Activated effector memory CD4-positive, alpha-beta T cell treated with Interleukin-2 at 50 U/mL for 16 hours (primary cell): Measurements from ENCODE around the gene ZMYND15.

Source experiments
- DNase-seq: peaks from one replicate; pipeline ENCODE4 v3.0.0-alpha.2; 2020

The ZMYND15 gene

DNA sequence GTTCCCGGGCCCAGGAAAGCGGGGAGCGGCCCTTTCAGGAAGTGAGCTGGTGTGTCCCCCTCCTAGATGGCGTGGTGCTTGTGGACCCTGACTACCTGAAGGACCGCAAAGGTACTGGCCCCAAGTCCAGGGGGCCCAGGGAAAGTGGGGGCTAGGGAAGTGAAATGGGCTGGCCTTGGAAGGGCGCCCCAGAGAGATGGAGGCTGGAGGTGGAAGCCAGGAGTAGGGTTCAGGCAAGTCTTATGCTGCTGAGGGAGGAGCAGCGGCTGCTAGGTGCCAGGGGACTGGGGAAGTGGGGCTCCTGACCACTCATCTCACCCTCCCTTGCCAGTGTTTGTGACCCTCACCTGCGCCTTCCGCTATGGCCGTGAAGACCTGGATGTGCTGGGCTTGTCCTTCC, 23.6 kb upstream of the ZMYND15 start:
- DNase-seq: no peak

DNA sequence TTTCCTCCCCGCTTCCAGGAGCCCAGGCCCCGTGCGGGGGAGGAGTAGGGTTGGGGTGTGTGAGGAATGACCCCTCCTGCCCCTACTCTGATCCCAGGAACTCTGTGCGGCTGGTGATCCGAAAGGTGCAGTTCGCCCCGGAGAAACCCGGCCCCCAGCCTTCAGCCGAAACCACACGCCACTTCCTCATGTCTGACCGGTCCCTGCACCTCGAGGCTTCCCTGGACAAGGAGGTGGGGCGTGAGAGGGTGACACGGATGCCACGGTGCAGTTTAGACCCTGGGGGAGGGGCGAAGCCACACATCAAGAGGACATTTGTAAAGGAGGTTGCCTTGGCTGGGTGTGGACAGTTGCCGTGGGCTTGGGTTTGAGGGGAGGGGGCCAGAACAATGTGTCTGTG, 21.8 kb upstream of the ZMYND15 start:
- no peak for DNase-seq

DNA sequence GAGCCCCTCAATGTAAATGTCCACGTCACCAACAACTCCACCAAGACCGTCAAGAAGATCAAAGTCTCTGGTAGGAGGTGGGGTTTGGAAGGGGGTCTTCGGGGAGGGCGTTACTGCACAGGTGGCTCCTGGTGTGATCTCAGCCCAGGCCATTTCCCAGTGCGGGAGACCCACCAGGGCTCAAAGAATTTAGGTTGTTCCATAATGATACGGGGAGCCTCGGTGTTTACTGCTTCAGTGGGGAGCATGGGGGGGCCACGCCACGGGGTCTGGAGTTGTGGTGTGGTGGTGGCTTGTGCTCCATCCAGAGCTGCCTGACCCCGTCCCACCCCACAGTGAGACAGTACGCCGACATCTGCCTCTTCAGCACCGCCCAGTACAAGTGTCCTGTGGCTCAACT, 21.4 kb upstream of the ZMYND15 start:
- DNase-seq: no peak

DNA sequence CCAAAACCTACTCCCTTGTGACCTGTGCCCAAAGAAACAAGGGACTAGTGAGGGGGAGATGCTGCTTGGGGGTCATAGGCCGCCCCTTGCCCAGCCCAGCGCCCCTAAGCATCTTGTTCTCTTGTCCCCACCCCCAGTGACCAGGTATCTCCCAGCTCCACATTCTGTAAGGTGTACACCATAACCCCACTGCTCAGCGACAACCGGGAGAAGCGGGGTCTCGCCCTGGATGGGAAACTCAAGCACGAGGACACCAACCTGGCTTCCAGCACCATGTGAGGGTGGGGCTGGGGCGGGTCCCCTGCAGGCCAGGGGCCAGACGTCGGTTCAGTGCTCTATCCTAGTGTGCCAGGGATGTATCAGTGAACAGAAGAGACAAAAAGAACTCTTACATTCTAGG, 20.5 kb upstream of the ZMYND15 start:
- no peak for DNase-seq

DNA sequence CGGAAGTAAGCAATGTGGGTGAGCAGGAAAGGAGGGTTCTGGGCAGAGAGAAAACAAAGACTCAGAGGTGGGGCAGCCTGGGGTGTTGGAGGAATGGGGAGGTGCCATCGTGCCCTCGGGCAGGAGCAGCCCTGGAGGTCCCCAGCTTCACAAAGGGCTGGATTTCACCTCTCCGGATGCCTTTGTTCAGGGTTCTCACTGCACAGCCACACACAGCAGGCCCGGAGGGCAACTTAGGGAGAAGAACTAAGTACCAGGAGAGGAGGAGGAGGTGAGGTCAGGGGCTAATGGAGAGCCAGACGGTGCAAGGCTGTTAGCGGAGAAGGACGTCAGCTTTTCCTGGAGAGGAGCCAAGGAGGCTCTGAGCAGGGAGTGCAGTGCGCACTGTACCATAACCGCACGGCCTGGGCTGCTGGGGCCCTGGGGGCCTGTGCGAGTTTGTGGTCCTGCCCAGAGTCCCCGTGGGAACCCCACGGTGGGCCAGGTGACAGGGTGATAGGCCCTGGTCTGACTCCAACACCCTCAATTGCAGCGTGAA, 19.9 kb upstream of the ZMYND15 start:
- DNase-seq: no peak

DNA sequence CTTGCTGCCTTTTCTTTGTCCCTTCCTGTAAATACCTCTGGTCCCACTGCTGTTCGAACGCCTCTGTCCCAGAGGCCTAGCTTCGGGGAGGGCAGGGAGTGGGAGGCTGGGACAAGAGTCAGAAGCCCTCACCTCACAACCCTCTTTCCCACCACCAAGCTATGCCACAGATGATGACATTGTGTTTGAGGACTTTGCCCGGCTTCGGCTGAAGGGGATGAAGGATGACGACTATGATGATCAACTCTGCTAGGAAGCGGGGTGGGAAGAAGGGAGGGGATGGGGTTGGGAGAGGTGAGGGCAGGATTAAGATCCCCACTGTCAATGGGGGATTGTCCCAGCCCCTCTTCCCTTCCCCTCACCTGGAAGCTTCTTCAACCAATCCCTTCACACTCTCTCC, 18.8 kb upstream of the ZMYND15 start:
- DNase-seq: no peak

DNA sequence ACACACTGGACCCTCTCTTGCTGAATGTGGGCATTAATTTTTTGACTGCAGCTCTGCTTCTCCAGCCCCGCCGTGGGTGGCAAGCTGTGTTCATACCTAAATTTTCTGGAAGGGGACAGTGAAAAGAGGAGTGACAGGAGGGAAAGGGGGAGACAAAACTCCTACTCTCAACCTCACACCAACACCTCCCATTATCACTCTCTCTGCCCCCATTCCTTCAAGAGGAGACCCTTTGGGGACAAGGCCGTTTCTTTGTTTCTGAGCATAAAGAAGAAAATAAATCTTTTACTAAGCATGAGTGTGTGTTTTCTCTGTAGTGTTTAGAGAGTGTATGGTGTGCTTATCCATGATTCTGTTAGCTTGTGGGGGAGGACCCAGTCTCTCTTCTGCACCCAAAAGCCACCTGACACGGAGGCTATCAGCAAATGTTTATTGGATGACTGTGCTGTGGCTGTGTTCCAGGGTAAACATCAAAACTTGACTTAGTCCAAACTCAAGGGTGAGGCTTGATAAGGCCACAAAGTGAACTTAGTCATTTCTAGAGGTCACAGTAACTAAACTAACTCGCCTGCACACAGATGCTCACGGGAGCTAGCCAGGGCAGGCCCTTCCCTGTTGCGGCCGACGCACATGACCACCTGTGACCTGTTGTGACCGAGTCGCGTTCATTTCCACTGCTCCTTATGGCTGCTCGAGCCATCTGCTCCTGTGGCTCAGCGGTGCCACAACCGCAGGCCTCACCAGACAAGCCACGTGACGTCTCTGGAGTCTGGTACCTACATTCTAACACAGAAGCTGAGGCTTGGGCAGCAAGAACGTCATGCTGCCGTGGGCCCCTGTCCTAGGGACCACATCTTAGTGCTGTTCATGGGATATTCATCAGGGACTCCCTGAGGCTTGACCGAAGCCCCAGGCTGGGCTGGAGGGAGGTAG, 18.2 kb upstream of the ZMYND15 start:
- DNase-seq: no peak

DNA sequence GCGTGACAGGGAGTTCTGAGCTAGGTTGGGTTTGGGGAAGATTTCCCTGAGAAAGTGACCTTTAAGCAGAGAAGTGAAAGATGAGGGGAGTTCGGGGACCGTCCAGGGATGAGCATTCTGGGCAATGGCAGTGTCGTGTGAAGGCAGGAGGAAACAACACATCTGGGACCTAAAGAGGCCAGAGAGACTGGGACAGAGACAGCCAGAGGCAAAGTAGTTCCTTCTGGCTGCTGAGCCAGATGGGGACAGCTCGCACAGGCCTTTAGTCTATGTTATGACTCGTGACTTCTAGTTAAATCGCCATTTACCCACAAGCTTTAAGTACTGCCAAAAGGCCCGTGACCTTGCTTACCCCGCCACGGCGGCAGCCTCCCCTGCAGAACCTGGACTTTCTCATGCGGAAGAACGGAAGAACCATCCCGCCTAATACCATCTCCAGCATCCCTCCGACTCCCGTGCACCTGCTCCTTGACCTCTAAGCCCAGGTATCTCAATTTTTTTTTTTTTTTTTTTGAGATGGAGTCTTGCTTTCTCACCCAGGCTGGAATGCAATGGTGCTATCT, 16.9 kb upstream of the ZMYND15 start:
- no peak for DNase-seq

DNA sequence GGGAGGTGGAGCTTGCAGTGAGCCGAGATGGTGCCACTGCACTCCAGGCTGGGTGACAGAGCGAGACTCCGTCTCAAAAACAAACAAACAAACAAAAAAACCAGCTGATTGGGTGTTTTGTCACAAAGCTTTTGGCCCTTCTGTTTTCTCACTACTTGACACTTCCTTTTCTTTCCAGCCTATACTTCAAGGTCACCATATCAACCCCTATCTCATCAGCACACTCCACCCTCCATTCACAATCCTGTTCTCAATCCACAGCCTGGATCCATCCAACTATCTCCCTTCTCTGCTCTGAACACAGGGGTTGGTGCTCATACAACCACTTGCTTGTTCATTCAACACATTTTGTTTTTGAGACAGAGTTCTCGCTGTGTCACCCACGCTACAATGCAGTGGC, 15.0 kb upstream of the ZMYND15 start:
- no peak for DNase-seq

DNA sequence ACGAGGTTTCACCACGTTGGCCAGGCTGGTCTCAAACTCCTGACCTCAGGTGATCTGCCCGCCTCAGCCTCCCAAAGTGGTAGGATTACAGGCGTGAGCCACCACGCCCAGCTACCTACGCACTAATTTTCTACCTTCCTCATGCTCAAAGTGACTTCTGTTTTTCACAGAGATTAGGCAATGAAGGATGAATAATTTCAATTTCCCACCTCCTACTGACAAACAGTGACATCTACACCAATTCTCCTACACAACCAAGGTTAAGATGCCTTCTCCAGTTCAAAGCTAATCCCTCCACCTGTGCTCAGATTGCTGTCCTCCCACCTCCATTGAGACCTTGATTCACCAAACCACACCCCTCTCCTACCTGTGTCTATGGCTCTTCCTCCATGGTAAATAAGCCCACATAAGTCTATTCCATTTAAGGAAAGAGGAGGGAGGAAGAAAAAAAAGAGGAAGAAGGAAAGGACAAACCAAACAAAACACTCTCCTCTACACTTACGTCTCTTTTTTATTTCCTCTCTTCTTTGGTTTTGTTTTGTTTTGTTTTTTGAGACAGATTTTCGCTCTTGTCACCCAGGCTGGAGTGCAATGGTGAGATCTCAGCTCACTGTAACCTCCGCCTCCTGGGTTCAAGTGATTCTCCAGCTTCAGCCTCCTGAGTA, 13.9 kb upstream of the ZMYND15 start:
- DNase-seq: no peak

DNA sequence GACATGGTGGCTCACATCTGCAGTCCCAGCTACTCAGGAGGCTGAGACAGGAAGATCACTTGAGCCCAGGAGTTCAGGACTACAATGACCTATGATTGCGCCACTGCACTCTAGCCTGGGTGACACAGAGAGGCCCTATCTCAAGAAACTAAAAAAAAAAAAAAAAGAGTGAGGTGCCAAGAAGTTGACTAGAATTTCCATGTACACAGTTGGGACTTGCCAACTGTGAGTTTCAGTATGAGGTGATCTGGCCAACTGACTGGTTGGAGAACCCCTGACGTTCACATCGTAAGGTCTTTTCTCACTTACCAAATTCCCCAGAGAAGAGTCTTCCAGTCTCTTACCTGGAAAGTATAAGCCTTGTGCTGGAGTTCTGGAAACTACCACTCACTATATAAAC, 11.5 kb upstream of the ZMYND15 start:
- DNase-seq: no peak

DNA sequence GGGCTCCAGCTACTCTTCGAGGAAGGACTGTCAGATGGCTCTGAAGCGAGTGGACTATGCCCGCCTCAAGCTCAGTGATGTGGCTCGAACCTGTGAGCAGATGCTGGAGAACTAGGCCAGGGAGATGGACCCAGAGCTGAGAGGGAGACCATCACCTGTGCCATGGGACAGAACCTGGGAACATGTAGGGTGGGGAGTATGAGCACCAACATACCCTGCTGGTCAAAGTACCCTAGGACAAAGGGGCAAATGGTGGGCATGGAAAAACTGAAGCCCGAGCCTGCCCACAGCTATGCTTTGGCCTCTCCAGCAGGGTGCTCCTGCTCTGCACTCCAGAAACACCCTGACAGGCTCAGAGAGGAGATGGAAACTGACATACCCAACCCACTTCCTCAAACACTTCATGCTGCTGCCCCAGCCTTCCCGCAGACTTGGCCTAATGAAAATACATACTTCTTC, 6.5 kb upstream of the ZMYND15 start:
- no peak for DNase-seq

DNA sequence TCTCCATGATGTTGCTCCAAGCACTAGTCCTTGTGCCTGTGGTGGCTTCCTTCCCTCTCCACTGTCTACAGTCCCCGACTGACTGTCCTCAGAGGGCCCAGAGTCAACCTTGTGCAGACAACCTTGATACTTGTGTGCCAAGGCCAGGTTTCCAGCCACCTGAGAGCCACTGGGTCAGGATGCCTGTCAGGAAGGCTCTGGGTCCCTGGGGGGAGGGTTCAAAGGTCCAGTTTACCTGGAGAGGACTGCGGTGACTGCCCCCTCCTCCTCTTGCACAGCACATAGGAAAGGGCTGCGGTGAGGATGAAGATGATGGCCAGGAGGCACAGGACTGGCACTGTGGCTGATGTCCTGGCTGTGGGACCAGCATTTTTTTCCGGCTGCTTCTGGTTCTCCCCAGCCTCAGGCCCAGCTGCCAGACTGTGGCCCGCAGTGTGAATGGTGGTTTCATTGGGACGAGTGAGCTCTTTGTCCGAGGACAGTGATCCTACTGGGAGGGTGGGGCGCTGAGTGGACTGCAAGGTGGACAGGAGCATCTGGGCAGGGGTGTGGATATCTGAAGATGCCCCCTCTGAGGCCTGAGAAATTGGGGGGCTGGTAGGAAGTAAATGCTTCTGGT, 4.7 kb upstream of the ZMYND15 start:
- no peak for DNase-seq

DNA sequence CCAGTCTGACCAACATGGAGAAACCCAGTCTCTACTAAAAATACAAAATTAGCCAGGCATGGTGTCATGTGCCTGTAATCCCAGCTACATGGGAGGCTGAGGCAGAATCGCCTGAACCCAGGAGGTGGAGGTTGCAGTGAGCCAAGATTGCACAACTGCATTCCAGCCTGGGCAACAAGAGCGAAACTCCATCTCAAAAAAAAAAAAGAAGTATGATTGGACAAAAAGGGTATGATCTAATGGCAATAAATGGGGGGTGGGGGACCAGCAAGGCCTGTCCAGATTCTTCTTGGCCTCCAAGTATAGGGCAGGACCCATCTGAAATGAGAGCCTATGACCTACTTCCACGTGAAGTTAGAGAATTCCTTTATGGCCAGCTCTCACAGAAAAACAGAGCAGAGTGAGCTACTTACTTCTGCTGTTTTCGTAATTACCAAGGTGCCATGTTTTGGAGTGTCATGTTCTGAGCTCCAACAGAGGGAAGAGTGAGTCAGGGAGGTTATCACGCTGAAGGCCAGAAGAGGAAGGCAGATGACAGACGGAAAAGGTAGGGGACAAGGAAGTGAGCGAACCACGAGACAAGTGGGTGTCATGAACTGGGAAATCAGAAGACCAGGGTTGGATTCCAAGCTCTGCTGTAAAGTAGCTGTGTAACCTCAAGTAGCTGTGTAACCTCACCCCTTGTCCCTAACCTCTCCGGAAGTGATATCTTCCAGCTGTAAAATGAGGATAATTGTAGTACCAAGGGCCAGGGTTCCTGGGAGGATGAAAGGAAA, 3.6 kb upstream of the ZMYND15 start:
- no peak for DNase-seq

DNA sequence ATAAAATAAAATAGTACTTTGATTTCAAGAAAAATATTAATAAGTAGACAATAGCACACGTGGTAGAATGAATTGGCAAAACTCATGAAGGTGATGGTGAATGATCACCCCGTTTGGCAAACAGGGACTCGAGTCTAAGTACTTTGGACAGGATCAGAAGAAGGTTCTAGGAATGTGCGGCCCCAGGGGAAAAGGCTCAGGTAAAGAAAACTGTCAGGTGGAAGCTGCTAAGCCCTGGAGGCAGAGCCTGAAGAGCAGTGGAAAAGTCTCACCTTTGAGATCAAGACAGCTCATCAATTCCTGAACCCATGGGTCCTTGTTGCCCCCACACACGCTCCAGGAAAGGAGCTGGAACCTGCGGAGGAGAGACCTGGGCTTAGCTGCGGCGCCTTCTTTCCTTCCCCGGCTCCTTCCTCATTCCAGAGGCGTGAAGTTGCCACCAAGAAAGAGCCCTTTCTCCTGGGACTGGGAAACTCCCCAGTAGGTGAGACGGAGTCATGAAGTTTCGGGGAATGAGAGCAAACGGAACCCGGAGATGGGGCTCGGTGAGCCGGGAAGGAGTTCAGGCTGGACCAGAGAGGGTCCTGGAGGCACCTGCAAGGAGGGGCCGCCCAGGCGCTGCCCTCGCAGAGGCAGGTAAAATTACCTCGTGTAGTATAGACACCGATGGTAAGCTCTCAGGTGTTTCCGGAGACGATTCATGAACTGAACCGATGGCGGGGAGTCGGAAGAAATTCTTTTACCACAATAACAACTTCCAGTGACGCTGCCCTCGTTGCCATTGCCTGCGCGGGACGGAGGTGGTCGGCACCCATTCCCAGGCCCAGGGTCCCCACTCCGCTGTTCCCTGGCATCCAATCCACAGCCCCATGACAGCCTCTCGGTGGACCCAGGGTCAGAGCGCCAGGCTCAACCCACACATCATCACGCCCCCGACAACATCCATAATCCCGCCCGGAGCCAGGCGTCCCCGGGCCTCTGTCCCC, 1.2 kb upstream of the ZMYND15 start:
- DNase-seq: no peak

DNA sequence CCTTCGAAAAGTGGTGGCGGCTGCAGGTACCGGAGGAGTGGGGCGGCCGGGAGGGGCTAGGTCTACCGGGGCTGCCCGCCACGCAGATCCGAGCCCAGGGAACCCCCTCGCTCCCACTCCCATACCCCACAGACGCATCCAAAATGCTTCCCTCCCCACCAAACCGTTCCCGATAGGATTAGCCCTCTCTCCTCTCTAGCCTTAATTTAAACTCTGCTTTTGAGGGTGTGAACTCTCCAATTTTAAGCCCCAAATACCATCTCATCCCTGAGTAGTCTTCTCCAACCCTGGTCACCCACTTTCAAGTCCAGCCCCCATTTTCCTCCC, 355 bp downstream of the ZMYND15 start:
- no peak for DNase-seq

DNA sequence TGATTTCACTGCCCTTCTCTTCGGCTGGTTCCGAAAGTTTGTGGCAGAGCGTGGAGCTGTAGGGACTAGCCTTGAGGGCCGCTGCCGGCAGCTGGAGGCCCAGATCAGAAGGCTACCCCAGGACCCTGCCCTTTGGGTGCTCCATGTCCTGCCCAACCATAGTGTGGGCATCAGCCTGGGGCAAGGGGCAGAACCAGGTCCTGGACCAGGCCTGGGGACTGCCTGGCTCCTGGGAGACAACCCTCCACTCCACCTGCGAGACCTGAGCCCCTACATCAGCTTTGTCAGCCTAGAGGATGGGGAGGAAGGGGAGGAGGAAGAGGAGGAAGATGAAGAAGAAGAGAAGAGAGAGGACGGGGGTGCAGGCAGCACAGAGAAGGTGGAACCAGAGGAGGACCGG, 951 bp downstream of the ZMYND15 start:
- no peak for DNase-seq

DNA sequence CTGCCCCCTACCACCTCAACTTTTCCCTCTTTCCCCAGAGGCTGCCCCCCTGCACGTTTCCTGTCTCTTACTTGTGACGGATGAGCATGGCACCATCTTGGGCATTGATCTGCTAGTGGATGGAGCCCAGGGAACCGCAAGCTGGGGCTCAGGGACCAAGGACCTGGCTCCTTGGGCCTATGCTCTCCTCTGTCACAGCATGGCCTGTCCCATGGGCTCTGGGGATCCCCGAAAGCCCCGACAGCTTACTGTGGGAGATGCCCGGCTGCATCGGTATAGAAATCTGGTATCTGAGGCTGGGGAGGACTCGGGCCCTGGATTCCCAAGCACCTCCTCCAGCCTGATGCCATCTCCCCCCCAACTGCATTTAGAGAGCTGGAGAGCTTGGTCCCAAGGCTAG, 1.9 kb downstream of the ZMYND15 start:
- no peak for DNase-seq

DNA sequence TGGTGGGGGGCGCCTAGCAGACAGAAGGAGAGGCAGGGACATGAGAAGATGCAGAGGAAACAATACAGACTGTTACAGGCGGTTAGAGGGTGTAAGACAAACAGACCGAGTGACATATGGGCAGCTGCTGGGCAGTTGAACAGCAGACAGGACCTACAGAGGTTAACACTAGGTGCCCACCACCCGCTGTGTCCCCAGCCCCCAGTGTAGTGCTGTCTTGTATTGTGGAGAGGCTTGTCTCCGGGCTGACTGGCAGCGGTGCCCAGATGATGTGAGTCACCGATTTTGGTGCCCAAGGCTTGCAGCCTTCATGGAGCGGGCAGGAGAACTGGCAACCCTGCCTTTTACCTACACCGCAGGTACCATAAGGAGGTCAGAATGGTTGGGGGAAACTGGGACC, 2.5 kb downstream of the ZMYND15 start:
- DNase-seq: no peak

DNA sequence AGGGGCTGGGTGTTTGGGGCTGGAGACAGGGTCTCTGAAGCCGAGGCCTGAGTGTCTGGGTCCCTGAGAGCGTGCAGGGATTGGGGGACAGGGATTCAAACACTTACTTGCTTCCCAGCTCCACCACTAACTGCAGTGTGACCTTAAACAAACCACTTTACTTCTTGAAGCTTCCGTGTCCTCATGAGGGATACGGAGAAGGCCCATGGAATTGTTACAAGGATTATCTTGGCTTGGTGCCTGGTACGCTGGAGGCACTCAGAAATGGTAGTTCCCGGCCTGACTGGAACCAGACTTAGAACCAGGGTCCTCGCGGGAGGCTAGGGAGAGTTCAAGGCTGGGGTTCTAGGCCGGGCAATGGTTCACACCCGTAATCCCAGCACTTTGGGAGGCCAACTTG, 3.0 kb downstream of the ZMYND15 start:
- no peak for DNase-seq

DNA sequence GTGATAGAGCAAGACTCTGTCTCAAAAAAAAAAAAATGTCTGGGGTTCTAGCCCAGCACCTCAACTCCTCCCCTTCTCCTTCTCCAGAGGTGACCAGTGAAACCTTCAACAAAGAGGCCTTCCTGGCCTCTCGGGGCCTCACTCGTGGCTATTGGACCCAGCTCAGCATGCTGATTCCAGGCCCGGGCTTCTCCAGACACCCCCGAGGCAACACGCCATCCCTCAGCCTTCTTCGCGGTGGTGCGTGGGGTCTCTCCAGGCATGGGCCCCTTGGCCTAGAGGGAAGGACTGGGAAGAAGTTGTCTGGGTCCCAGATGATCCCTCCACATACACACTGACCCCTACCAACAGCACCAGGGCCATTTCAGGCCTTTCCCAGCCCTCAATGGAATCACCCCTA, 3.6 kb downstream of the ZMYND15 start:
- DNase-seq: no peak
